Activated CD8-positive, alpha-beta T cell treated with anti-CD3 and anti-CD28 coated beads, Interleukin-2, amount 10 ng/mL, durations not matched to agents 7 days and 5 days (primary cell): Measurements from ENCODE around the gene TMIGD3. TPM values are rescaled to one million over a fixed set of nuclear protein-coding genes. Genes with fewer than 3 reads are reported as not detected.
A peak's percentile ranks its signal among the peaks of the same experiment; 100 is the strongest.

Experiments used
- ATAC-seq: fragments of 150-1000 bp; cut with Tn5 transposase; one replicate; pipeline ENCODE4 v1.10.0; 2021; ENCODE audit warnings: moderate library complexity
- CTCF ChIA-PET: fragments of 350-600 bp; sonication (Branson Sonifier 250); formaldehyde crosslinking; loops from one replicate; lab custom pipeline; 2021; ENCODE audit warnings: antibody characterized with exemption; lab: Charles Lee
- POLR2A ChIA-PET: fragments of 350-600 bp; sonication (Branson Sonifier 250); formaldehyde crosslinking; loops from one replicate; lab custom pipeline; 2021; ENCODE audit warnings: antibody characterized with exemption; lab: Charles Lee
- DNase-seq: peaks from one replicate; pipeline ENCODE4 v3.0.0-alpha.2; 2020
- H3K27ac Mint-ChIP-seq: one replicate; pipeline ENCODE4 v1.8.0; 2021; ENCODE audit warnings: mild to moderate bottlenecking, mixed read lengths
- H3K27me3 Mint-ChIP-seq: one replicate; pipeline ENCODE4 v1.8.0; 2021; ENCODE audit warnings: low read depth, mixed read lengths
- H3K36me3 Mint-ChIP-seq: one replicate; pipeline ENCODE4 v1.8.0; 2021; ENCODE audit warnings: low read depth, mixed read lengths
- H3K4me1 Mint-ChIP-seq: one replicate; pipeline ENCODE4 v1.8.0; 2021; ENCODE audit warnings: low read depth, mixed read lengths
- H3K4me3 Mint-ChIP-seq: one replicate; pipeline ENCODE4 v1.8.0; 2021; ENCODE audit warnings: mild to moderate bottlenecking, mixed read lengths
- H3K9me3 Mint-ChIP-seq: one replicate; pipeline ENCODE4 v1.8.0; 2022; ENCODE audit warnings: mixed read lengths; ENCODE audit not compliant: insufficient read depth
- total RNA-seq, 2 experiments: library from RNA; stranded (reverse); gene quantifications; one replicate each; pipeline ENCODE4 v1.2.3, GENCODE V29; 2021

Gene TMIGD3
- total RNA-seq, 2 experiments from 2014 or later: not detected

DNA sequence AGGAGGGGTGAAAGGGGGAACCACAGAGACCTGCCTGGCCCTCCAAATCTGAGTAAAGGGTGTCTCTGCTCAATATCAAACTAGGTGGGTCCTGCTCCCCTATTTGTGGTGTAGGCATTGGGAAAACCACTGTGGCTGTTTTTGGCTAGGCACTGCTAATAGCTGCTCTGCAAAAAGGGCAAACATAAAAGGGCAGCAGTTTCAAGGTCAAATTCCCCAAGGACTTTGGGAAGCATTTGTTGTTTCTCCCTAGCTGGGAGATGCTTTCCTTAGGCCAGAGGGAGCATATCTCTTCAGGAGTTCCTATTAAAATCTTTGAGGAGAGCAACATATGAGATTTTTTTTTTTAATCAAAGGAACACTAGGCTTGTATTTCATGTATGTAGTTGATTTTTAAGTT, 27.2 kb downstream of the TMIGD3 start:
- H3K27me3 Mint-ChIP-seq: no peaks in the 10 kb centered on the region
- no peak for ATAC-seq
- H3K9me3 Mint-ChIP-seq: no peaks in the 10 kb centered on the region
- H3K36me3 Mint-ChIP-seq: peaks cover 46% of the 10 kb centered on the region
- peak overlapping the region; percentile 82 for H3K4me3 Mint-ChIP-seq
- CTCF ChIA-PET: interaction anchor here (0.7 to 11.2 kb wide), 22 partner anchors 13 to 293 kb away, joined by 3 to 144 read pairs (median 4); partner anchors contain the start of genes ADORA3, ATP5PB, INKA2 and TMIGD3
- DNase-seq: no peak
- H3K4me1 Mint-ChIP-seq: peaks cover 53% of the 10 kb centered on the region
- POLR2A ChIA-PET: interaction anchor here (0.6 to 3.6 kb wide), 10 partner anchors 15 to 279 kb away, joined by 3 to 23 read pairs (median 6); partner anchors contain the start of genes ATP5PB, DDX20, RAP1A and WDR77
- peak overlapping the region; percentile 97 for H3K27ac Mint-ChIP-seq

GRCh38 chr1:111475701-111476100, 27.7 kb downstream of the TMIGD3 start:
- peak; percentile 35 for ATAC-seq
- peak; percentile 63 for DNase-seq
- H3K36me3 Mint-ChIP-seq: peaks cover 46% of the 10 kb centered on the region
- peak overlapping the region; percentile 82 for H3K4me3 Mint-ChIP-seq
- H3K27me3 Mint-ChIP-seq: no peaks in the 10 kb centered on the region
- H3K27ac Mint-ChIP-seq: peak overlapping the region; percentile 97
- CTCF ChIA-PET: interaction anchor here (0.9 to 11.2 kb wide), 17 partner anchors 15 to 294 kb away, joined by 3 to 144 read pairs (median 4); partner anchors contain the start of genes ADORA3, ATP5PB, INKA2 and TMIGD3
- H3K9me3 Mint-ChIP-seq: no peaks in the 10 kb centered on the region
- POLR2A ChIA-PET: interaction anchor here (1.0 to 3.6 kb wide), 6 partner anchors 22 to 280 kb away, joined by 3 to 23 read pairs (median 11); partner anchors contain the start of genes ATP5PB, DDX20, RAP1A and WDR77
- peaks cover 50% of the 10 kb centered on the region for H3K4me1 Mint-ChIP-seq

DNA sequence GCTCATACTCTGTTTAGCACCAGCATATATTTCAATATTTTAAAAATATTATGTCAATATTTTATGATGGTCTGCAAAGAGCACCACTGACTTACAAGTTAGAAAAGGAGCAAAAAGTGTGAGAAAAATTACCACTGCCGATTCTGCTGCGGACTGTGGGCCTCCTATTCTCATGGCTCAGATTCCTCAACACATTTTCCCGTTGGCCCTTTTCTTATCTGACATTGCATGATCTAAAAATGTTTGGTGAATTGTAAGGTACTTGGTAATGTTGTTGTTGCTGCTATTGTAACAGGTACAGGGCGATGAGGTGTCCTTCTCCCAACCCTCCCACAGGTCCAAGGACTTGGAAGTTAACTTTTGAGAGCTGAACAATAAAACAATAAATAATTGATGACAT, 28.9 kb downstream of the TMIGD3 start:
- POLR2A ChIA-PET: interaction anchor here (0.6 to 3.6 kb wide), 5 partner anchors 21 to 281 kb away, joined by 3 to 15 read pairs (median 4); partner anchors contain the start of gene DDX20
- H3K27me3 Mint-ChIP-seq: no peaks in the 10 kb centered on the region
- no peaks in the 10 kb centered on the region for H3K9me3 Mint-ChIP-seq
- CTCF ChIA-PET: interaction anchor here (0.6 to 11.2 kb wide), 8 partner anchors 14 to 295 kb away, joined by 3 to 144 read pairs (median 4); partner anchors contain the start of gene WDR77
- peaks cover 46% of the 10 kb centered on the region for H3K4me1 Mint-ChIP-seq
- H3K4me3 Mint-ChIP-seq: peak overlapping the region; percentile 82
- no peak for DNase-seq
- ATAC-seq: no peak
- peaks cover 46% of the 10 kb centered on the region for H3K36me3 Mint-ChIP-seq
- peak overlapping the region; percentile 89 for H3K27ac Mint-ChIP-seq

GRCh38 chr1:111474106-111474505, 29.3 kb downstream of the TMIGD3 start:
- ATAC-seq (no peak), DNase-seq (no peak)
- ChIA-PET POLR2A (interaction anchor here (0.6 to 3.6 kb wide), 3 partner anchors 33 to 282 kb away, joined by 3 to 15 read pairs (median 4); partner anchors contain the start of gene DDX20), CTCF (interaction anchor here (0.9 to 11.2 kb wide), 5 partner anchors 24 to 296 kb away, joined by 3 to 144 read pairs (median 6); partner anchors contain the start of gene WDR77)
- peaks cover 46% of the 10 kb centered on the region for H3K4me1 Mint-ChIP-seq
- peaks cover 46% of the 10 kb centered on the region for H3K36me3 Mint-ChIP-seq
- H3K4me3 Mint-ChIP-seq: peak overlapping the region; percentile 82
- peak overlapping the region; percentile 89 for H3K27ac Mint-ChIP-seq
- H3K9me3 Mint-ChIP-seq: no peaks in the 10 kb centered on the region
- H3K27me3 Mint-ChIP-seq: no peaks in the 10 kb centered on the region

DNA sequence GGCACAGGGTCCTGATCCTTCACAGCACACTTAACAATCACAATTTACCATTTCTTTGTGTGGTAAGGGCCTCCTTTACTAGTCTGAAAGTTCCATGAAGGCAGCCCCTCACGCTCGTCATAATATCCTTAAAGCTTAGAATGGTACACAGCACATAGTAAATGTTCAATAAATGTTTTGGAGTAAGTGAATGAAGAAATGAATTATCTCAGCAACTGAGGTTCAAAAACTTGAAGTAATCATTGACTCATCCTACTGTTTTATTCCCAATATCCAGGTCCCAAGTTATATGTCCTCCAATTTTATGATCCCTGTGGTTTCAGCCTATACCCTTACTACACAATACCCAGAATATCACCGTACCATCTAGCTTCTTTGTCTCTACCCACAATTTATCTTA, 31.9 kb downstream of the TMIGD3 start:
- H3K4me3 Mint-ChIP-seq: peak overlapping the region; percentile 16
- no peak overlapping the region for H3K27ac Mint-ChIP-seq
- H3K36me3 Mint-ChIP-seq: peaks cover 33% of the 10 kb centered on the region
- H3K4me1 Mint-ChIP-seq: peaks cover 32% of the 10 kb centered on the region
- DNase-seq: no peak
- H3K27me3 Mint-ChIP-seq: no peaks in the 10 kb centered on the region
- ChIA-PET CTCF (interaction anchor here (0.6 to 11.2 kb wide), 9 partner anchors 10 to 298 kb away, joined by 3 to 144 read pairs (median 4); partner anchors contain the start of genes ATP5PB and WDR77), POLR2A (interaction anchor here (0.9 to 3.5 kb wide), 6 partner anchors 9 to 145 kb away, joined by 3 to 17 read pairs (median 6); partner anchors contain the start of genes ATP5PB and WDR77)
- ATAC-seq: no peak
- no peaks in the 10 kb centered on the region for H3K9me3 Mint-ChIP-seq

DNA sequence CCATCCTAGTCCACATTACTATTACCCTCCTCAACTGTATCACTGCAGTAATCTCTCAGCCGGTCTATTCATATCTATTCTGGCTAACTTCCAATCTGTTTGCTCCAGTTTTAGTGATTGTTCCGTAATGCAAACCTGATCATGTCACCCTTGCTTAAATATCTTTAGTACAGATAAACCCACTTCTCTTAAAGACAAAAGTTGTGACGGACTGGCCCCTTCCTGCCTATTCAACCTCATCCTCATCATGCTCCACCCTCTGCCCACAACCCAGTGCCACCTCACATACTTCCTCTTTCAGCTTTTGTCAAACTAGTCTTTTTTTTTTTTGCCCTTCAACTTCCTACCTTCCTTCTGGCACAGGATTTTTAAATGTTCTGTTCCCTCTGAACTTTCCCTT, 32.4 kb downstream of the TMIGD3 start:
- H3K27ac Mint-ChIP-seq: no peak overlapping the region
- H3K9me3 Mint-ChIP-seq: no peaks in the 10 kb centered on the region
- no peak overlapping the region for H3K4me3 Mint-ChIP-seq
- POLR2A ChIA-PET: interaction anchor here (0.6 to 3.5 kb wide), 7 partner anchors 8 to 145 kb away, joined by 3 to 17 read pairs (median 5); partner anchors contain the start of genes ATP5PB and WDR77
- peaks cover 29% of the 10 kb centered on the region for H3K36me3 Mint-ChIP-seq
- peak; percentile 80 for ATAC-seq
- CTCF ChIA-PET: interaction anchor here (0.6 to 11.2 kb wide), 7 partner anchors 11 to 299 kb away, joined by 3 to 144 read pairs (median 4); partner anchors contain the start of genes ATP5PB and WDR77
- H3K4me1 Mint-ChIP-seq: peaks cover 27% of the 10 kb centered on the region
- peak; percentile 89 for DNase-seq
- H3K27me3 Mint-ChIP-seq: no peaks in the 10 kb centered on the region

DNA sequence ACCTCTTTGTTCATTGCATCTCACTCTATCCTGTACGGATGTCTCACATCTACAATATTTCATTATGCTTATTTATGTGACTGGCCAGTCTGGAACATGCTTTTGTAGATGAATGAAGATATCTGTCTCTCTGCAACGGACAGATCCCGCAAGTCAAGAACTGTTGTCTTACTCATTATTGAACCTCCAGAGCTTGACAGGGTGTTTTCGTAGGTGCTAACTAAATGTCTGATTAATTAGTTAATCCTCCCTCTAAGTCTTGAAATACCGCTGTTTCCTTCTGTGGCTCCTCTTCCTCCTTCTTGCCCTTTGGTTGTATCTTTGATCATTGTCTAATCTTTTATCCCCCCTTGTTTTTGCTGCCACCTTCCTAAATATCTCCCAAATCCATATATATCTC, 32.8 kb downstream of the TMIGD3 start:
- DNase-seq: no peak
- Mint-ChIP-seq H3K36me3 (peaks cover 25% of the 10 kb centered on the region), H3K27me3 (no peaks in the 10 kb centered on the region), H3K4me3 (no peak overlapping the region), H3K9me3 (no peaks in the 10 kb centered on the region), H3K27ac (no peak overlapping the region), H3K4me1 (peaks cover 22% of the 10 kb centered on the region)
- ChIA-PET CTCF (interaction anchor here (0.8 to 11.2 kb wide), 5 partner anchors 22 to 299 kb away, joined by 3 to 144 read pairs (median 4); partner anchors contain the start of genes ATP5PB and WDR77), POLR2A (interaction anchor here (0.6 to 3.5 kb wide), 4 partner anchors 37 to 146 kb away, joined by 3 to 17 read pairs (median 3); no protein-coding TSS in a partner anchor)
- peak; percentile 16 for ATAC-seq

DNA sequence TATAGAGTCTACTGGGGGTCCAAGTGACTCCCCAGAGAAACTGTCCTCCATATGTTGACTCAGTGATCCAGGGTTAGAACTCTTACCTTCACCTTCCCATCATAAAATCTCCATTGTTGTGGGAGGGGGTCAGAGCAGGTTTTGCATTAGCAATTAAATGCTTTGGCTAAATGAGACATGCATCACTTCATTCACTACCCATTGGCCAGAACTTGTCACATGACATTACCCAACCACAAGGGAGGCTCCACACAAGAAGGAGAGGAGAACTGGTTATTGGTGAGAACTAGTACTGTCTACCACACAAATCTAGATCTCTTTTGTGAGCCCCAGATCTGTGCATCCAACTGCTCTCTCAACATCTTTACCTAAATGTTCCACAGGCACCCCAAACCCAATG, 33.9 kb downstream of the TMIGD3 start:
- CTCF ChIA-PET: interaction anchor here (1.3 kb wide), 1 partner anchor 38 kb away, joined by 3 read pairs; no protein-coding TSS in a partner anchor
- no peak for ATAC-seq
- Mint-ChIP-seq H3K9me3 (no peaks in the 10 kb centered on the region), H3K4me3 (no peak overlapping the region), H3K27ac (no peak overlapping the region), H3K4me1 (peaks cover 16% of the 10 kb centered on the region), H3K27me3 (no peaks in the 10 kb centered on the region), H3K36me3 (peaks cover 26% of the 10 kb centered on the region)
- DNase-seq: peak; percentile 20
- POLR2A ChIA-PET: no interaction called here

- H3K27me3 Mint-ChIP-seq: no peaks in the 10 kb centered on the region
- peaks cover 27% of the 10 kb centered on the region for H3K36me3 Mint-ChIP-seq
- no peak overlapping the region for H3K4me3 Mint-ChIP-seq
- H3K4me1 Mint-ChIP-seq: peaks cover 10% of the 10 kb centered on the region
- no peak for ATAC-seq
- H3K9me3 Mint-ChIP-seq: no peaks in the 10 kb centered on the region
- CTCF ChIA-PET: interaction anchor here (1.1 to 1.3 kb wide), 2 partner anchors 27 to 38 kb away, joined by 3 read pairs; no protein-coding TSS in a partner anchor
- no peak overlapping the region for H3K27ac Mint-ChIP-seq
- POLR2A ChIA-PET: interaction anchor here (1.9 kb wide), 1 partner anchor 20 kb away, joined by 5 read pairs; the partner anchor contains the start of genes ATP5PB and WDR77
- DNase-seq: peak; percentile 1
Measured at GRCh38 chr1:111468717-111469100, 34.7 kb downstream of the TMIGD3 start.

DNA sequence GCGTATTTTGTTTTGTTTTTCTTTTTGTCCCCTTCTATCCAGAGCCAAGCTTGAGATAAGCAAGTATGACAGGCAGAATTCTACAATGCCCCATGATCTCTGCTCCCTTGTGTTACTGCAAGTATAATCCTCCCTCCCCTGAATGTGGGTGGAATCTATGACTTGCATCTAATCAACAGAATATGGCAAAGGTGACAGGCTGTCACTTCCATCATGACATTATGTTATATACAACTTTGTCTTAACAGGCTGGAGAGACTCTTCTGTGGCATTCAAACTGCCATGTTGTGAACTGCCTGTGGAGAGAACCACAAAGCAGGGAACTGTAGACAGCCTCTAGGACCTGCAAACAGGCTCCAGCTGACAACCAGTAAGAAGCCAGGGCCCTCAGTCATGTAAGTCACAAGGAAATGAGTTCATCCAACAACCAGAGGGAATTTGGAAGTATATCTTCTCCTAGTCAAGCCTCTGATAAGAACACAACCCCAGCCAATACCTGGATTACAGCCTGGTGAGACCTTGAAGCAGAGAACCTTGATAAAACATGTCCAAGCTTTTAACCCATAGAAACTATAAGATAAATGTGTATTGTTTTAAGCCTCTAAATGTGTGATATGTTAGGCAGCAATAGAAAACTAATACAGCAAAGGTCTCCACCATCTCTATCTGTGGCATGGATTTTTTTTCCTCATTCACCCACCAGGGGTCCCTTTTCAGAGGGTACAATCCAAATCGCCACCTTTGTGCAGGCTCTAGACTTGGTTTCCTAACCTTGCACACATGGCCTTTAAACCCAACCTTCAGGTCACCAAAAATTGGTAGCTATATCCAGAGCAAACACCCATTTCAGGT, 35.3 kb downstream of the TMIGD3 start:
- Mint-ChIP-seq H3K9me3 (no peaks in the 10 kb centered on the region), H3K36me3 (peaks cover 30% of the 10 kb centered on the region), H3K27ac (no peak overlapping the region), H3K4me1 (peaks cover 11% of the 10 kb centered on the region), H3K27me3 (no peaks in the 10 kb centered on the region), H3K4me3 (no peak overlapping the region)
- ChIA-PET POLR2A (interaction anchor here (1.9 kb wide), 1 partner anchor 19 kb away, joined by 5 read pairs; the partner anchor contains the start of genes ATP5PB and WDR77), CTCF (interaction anchor here (1.0 to 1.3 kb wide), 3 partner anchors 15 to 39 kb away, joined by 3 read pairs; no protein-coding TSS in a partner anchor)
- ATAC-seq (no peak), DNase-seq (no peak)
